GM12892 (cell line): ENCODE measurements around the gene PIGZ.

Experiments
- POLR2A ChIP-seq: IDR thresholded peaks from 2 replicates; pipeline ENCODE4 v1.6.1; 2011; ENCODE audit warnings: low read depth, low read length, control low read depth
- POLR2AphosphoS5 ChIP-seq: IDR thresholded peaks from 2 replicates; pipeline ENCODE4 v1.6.1; 2011; ENCODE audit warnings: low read depth, low read length, control low read depth
- TAF1 ChIP-seq: IDR thresholded peaks from 2 replicates; pipeline ENCODE4 v1.6.1; 2011; ENCODE audit warnings: low read depth, mild to moderate bottlenecking, control low read depth, low read length, borderline replicate concordance

DNA sequence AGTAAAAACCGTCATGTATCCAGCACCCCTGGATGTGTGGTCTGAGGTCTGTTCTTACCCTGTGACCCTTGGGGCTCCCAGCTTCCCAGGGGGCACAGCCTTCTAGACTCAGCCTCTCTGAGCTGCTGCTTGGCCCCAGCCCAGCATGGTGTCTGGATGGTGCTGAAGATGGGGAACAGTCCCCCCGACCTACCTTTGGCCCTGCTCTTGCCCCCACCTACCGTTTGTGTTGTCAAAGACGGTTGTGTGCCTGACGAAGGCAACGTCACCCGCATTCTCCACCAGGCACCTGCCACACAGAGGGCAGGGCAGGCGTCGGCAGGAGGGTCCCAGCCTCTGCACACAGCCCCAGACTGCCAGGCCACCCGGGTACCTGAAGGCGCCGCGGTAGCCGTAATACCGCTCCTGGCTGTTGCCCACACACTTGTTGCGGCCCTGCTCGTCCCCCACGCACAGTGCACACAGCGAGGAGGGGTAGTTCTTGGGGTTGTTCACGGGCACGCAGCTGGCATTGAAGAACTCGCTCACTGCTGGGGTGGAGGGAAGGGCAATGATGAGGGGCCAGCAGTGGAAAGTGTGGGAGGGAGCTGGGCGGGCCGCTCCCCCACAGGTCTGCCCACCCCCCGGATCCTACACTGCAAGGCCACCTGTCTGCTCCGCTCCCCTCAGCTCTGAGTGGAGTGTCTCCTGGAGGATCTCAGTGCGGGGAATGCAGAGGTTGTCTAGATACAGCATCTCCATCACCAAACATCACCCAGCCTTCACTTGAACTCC lies 40.0 kb upstream of the PIGZ start:
- TF ChIP-seq POLR2A (no peak), POLR2AphosphoS5 (no peak), TAF1 (no peak)
